Central memory CD8-positive, alpha-beta T cell (primary cell): ENCODE measurements around the gene KCMF1.
A peak's percentile ranks its signal among the peaks of the same experiment; 100 is the strongest.

Source experiments
- ATAC-seq: fragments of 150-1000 bp; cut with Tn5 transposase; replicated peaks from 2 replicates; pipeline ENCODE4 v1.10.0; 2022; ENCODE audit warnings: mild to moderate bottlenecking, moderate FRiP score, moderate number of reproducible peaks; ENCODE audit not compliant: poor library complexity, severe bottlenecking; ENCODE audit errors: extremely low read depth
- DNase-seq, 2 donors: peaks; one replicate each; pipeline ENCODE4 v3.0.0; 2021; ENCODE audit warnings: low spot score in 2 of 2
- H3K27ac Mint-ChIP-seq: one replicate; pipeline ENCODE4 v1.8.0; 2022; ENCODE audit warnings: low read depth, mild to moderate bottlenecking, moderate library complexity, mixed read lengths
- H3K27me3 Mint-ChIP-seq: one replicate; pipeline ENCODE4 v1.8.0; 2022; ENCODE audit warnings: mixed read lengths
- H3K36me3 Mint-ChIP-seq: one replicate; pipeline ENCODE4 v1.8.0; 2022; ENCODE audit warnings: mild to moderate bottlenecking, moderate library complexity, mixed read lengths; ENCODE audit not compliant: insufficient read depth
- H3K4me1 Mint-ChIP-seq: one replicate; pipeline ENCODE4 v1.8.0; 2022; ENCODE audit warnings: mixed read lengths
- H3K4me3 Mint-ChIP-seq: one replicate; pipeline ENCODE4 v1.8.0; 2022; ENCODE audit warnings: mild to moderate bottlenecking, moderate library complexity, mixed read lengths
- H3K9me3 Mint-ChIP-seq: one replicate; pipeline ENCODE4 v1.8.0; 2022; ENCODE audit warnings: mixed read lengths

Gene KCMF1

GRCh38 chr2:85022232-85022631 lies 51.3 kb downstream of the KCMF1 start:
- Mint-ChIP-seq H3K4me3 (no peak overlapping the region), H3K36me3 (peaks cover 15% of the 10 kb centered on the region), H3K9me3 (no peaks in the 10 kb centered on the region), H3K27ac (no peak overlapping the region), H3K4me1 (peaks cover 58% of the 10 kb centered on the region), H3K27me3 (no peaks in the 10 kb centered on the region)
- ATAC-seq, result no peak
- DNase-seq, result no peak

GRCh38 chr2:85024372-85025047 lies 53.5 kb downstream of the KCMF1 start:
- Mint-ChIP-seq H3K4me3 (no peak overlapping the region), H3K36me3 (peaks cover 26% of the 10 kb centered on the region), H3K4me1 (peaks cover 43% of the 10 kb centered on the region), H3K27me3 (no peaks in the 10 kb centered on the region), H3K9me3 (no peaks in the 10 kb centered on the region), H3K27ac (peak overlapping the region; percentile 82)
- no peak for DNase-seq
- ATAC-seq, result no peak

- Mint-ChIP-seq H3K27ac (peak overlapping the region; percentile 70), H3K4me3 (no peak overlapping the region), H3K9me3 (no peaks in the 10 kb centered on the region), H3K36me3 (peaks cover 54% of the 10 kb centered on the region), H3K4me1 (peaks cover 20% of the 10 kb centered on the region), H3K27me3 (no peaks in the 10 kb centered on the region)
- DNase-seq, result no peak
- no peak for ATAC-seq
Measured at GRCh38 chr2:85032621-85033020, 61.7 kb downstream of the KCMF1 start.

DNA sequence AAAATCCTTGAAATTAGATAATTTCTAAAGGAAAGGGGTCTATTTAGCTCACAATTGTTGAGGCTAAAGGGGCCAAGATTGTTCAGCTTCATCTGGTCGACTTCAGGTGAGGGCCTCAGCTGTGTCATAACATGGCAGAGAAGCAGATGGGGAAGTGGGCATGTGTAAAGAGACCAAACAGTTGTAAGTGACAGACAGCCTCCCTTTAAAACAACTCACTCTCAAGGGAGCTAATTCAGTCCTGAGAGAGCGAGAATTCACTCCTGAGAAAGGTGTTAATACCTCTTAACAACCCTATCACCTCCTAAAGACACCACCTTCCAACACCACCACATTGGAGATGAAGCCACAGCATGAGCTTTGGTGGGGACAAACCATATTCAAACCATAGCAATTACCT lies 62.4 kb downstream of the KCMF1 start:
- peaks cover 53% of the 10 kb centered on the region for H3K36me3 Mint-ChIP-seq
- no peaks in the 10 kb centered on the region for H3K9me3 Mint-ChIP-seq
- H3K4me3 Mint-ChIP-seq, result no peak overlapping the region
- H3K27ac Mint-ChIP-seq, result peak overlapping the region; percentile 70
- no peak for ATAC-seq
- H3K4me1 Mint-ChIP-seq, result peaks cover 20% of the 10 kb centered on the region
- H3K27me3 Mint-ChIP-seq, result no peaks in the 10 kb centered on the region
- no peak for DNase-seq

GRCh38 chr2:85034158-85034557 lies 63.2 kb downstream of the KCMF1 start:
- no peak for ATAC-seq
- H3K4me1 Mint-ChIP-seq, result peaks cover 20% of the 10 kb centered on the region
- DNase-seq, result no peak
- H3K27me3 Mint-ChIP-seq, result no peaks in the 10 kb centered on the region
- no peak overlapping the region for H3K27ac Mint-ChIP-seq
- peaks cover 53% of the 10 kb centered on the region for H3K36me3 Mint-ChIP-seq
- no peak overlapping the region for H3K4me3 Mint-ChIP-seq
- H3K9me3 Mint-ChIP-seq, result no peaks in the 10 kb centered on the region

DNA sequence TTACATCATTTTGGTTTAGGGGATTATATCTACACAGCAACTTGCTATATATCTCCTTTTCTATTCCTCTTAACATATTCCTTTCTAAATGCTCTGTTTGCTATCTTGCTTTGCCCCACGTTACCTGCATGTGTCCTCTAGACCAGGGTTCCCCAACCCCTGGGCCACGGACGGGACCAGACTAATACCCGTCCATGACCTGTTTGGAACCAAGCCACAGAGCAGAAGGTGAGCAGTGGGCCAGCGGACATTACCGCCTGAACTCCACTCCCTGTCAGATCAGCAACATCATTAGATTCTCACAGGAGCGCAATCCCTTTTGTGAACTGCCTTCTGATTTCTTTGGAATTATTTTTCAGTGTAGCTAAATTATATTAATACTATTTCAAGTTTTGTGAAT lies 66.7 kb downstream of the KCMF1 start:
- H3K27me3 Mint-ChIP-seq, result no peaks in the 10 kb centered on the region
- ATAC-seq (no peak), DNase-seq (no peak)
- H3K27ac Mint-ChIP-seq, result peak overlapping the region; percentile 41
- H3K4me3 Mint-ChIP-seq, result no peak overlapping the region
- H3K9me3 Mint-ChIP-seq, result no peaks in the 10 kb centered on the region
- peaks cover 48% of the 10 kb centered on the region for H3K36me3 Mint-ChIP-seq
- H3K4me1 Mint-ChIP-seq, result peaks cover 41% of the 10 kb centered on the region

- Mint-ChIP-seq H3K27ac (peak overlapping the region; percentile 73), H3K4me1 (peaks cover 29% of the 10 kb centered on the region), H3K27me3 (no peaks in the 10 kb centered on the region), H3K4me3 (no peak overlapping the region), H3K36me3 (peaks cover 47% of the 10 kb centered on the region), H3K9me3 (no peaks in the 10 kb centered on the region)
- no peak for DNase-seq
- no peak for ATAC-seq
Measured at GRCh38 chr2:85042330-85042729, 71.4 kb downstream of the KCMF1 start.

GRCh38 chr2:85048534-85048933 lies 77.6 kb downstream of the KCMF1 start:
- H3K4me3 Mint-ChIP-seq, result no peak overlapping the region
- H3K27me3 Mint-ChIP-seq, result no peaks in the 10 kb centered on the region
- peaks cover 43% of the 10 kb centered on the region for H3K36me3 Mint-ChIP-seq
- DNase-seq (no peak), ATAC-seq (no peak)
- H3K27ac Mint-ChIP-seq, result no peak overlapping the region
- H3K4me1 Mint-ChIP-seq, result peaks cover 8% of the 10 kb centered on the region
- H3K9me3 Mint-ChIP-seq, result no peaks in the 10 kb centered on the region

DNA sequence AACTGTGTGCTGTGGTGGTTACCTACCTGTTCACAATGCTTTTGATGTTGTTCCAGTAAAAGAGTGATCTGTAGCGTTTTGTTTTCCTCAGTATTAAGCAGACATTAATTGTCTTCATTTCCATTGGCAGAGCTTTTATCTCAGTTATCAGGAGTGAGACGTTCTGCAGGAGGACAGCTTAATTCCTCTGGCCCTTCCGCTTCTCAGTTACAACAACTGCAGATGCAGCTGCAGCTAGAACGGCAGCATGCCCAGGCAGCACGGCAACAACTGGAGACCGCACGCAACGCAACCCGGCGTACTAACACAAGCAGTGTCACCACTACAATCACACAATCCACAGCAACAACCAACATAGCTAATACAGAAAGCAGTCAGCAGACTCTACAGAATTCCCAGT lies 78.3 kb downstream of the KCMF1 start:
- Mint-ChIP-seq H3K4me1 (peaks cover 8% of the 10 kb centered on the region), H3K36me3 (peaks cover 40% of the 10 kb centered on the region), H3K9me3 (no peaks in the 10 kb centered on the region), H3K4me3 (no peak overlapping the region), H3K27ac (no peak overlapping the region), H3K27me3 (no peaks in the 10 kb centered on the region)
- no peak for DNase-seq
- no peak for ATAC-seq

DNA sequence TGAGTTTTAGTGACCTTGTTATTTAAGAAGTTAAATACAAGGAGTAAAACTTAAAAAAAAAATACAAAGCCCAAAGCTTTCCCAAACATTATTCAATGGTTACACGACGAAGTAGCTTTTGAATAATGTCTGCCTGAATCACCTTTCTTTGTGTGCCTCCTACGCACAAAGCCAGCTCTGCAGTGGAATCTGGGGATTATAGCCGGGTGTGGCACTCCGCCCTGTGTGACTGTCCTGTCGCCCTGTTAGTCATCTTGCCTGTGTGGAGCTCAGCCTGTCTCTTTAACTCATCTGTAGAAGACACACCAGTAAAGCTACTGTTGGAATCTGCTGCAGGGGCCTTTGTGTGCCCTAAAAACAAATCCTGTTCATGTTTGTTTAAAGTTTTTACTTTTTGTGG lies 82.8 kb downstream of the KCMF1 start:
- peak overlapping the region; percentile 38 for H3K27ac Mint-ChIP-seq
- DNase-seq (no peak), ATAC-seq (no peak)
- H3K4me3 Mint-ChIP-seq, result no peak overlapping the region
- peaks cover 20% of the 10 kb centered on the region for H3K4me1 Mint-ChIP-seq
- peaks cover 31% of the 10 kb centered on the region for H3K36me3 Mint-ChIP-seq
- no peaks in the 10 kb centered on the region for H3K27me3 Mint-ChIP-seq
- no peaks in the 10 kb centered on the region for H3K9me3 Mint-ChIP-seq

- Mint-ChIP-seq H3K4me3 (no peak overlapping the region), H3K27ac (no peak overlapping the region), H3K4me1 (peaks cover 16% of the 10 kb centered on the region), H3K9me3 (no peaks in the 10 kb centered on the region), H3K36me3 (peaks cover 21% of the 10 kb centered on the region), H3K27me3 (no peaks in the 10 kb centered on the region)
- no peak for ATAC-seq
- no peak for DNase-seq
Measured at GRCh38 chr2:85057226-85057962, 86.4 kb downstream of the KCMF1 start.

DNA sequence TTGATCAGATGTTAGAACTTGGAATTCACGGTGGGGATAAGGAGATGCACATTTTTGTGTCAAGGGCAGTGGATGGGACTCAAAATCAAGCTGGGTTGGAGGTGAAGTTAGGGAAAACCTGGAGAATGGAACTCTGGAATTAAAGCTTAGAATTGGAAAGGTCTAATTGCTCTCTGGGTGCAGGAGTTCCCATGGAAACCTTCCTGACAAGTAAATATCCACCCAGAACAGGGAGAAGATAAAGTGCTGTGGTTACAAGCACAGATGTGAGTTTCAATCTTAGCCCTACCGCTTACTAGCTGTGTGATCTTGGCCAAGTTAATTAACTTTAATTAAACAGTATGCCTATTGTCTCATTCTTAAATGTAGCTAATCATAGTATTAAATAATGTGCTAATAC lies 90.9 kb downstream of the KCMF1 start:
- Mint-ChIP-seq H3K4me3 (no peak overlapping the region), H3K36me3 (peaks cover 1% of the 10 kb centered on the region), H3K9me3 (no peaks in the 10 kb centered on the region), H3K4me1 (peaks cover 4% of the 10 kb centered on the region), H3K27me3 (peaks cover 21% of the 10 kb centered on the region), H3K27ac (no peak overlapping the region)
- DNase-seq, result no peak
- no peak for ATAC-seq

DNA sequence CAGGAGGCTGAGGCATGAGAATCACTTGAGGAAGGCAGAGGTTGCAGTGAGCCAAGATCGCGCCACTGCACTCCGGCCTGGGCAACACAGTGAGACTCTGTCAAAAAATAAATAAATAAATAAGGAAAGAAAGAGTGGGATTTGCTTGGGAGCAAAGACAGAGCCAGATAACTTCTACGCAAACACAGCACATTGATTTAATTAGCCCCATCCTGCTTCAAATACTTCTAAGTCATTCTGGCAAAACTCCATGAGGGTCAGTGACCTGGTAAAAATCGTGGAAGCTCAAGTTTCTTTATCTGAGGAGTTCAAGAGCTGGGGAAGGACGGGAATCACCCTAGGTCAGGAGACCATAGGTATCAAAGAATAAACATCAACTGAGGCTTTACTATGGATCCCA lies 91.6 kb downstream of the KCMF1 start:
- no peak for ATAC-seq

More for the DNA sequence above, 91.6 kb downstream of the KCMF1 start:
- Mint-ChIP-seq H3K4me3 (no peak overlapping the region), H3K4me1 (no peaks in the 10 kb centered on the region), H3K9me3 (no peaks in the 10 kb centered on the region), H3K27me3 (peaks cover 21% of the 10 kb centered on the region), H3K27ac (no peak overlapping the region), H3K36me3 (peaks cover 1% of the 10 kb centered on the region)
- DNase-seq, result no peak
